ENCODE data around the gene FBXO42.

DNA sequence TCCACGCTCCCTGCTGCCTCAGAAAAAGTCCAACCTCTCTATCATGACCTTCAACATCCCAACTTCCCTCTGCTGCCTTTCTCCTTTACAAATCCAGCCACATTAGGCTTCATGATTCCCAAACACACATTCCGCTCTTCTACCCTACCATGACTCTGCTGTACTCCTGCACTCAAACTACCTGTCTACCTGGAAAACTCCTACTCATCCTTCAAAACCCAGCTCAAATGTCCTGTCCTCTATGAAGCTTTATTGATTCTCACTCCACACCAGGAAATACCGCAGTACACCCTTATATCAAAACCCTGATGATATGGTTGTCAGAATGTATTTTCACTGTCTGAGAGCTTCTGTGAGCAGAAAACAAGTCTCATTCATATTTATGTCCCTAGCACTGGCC lies 148.7 kb downstream of the FBXO42 start:
- TF ChIP-seq, protein P1, sequence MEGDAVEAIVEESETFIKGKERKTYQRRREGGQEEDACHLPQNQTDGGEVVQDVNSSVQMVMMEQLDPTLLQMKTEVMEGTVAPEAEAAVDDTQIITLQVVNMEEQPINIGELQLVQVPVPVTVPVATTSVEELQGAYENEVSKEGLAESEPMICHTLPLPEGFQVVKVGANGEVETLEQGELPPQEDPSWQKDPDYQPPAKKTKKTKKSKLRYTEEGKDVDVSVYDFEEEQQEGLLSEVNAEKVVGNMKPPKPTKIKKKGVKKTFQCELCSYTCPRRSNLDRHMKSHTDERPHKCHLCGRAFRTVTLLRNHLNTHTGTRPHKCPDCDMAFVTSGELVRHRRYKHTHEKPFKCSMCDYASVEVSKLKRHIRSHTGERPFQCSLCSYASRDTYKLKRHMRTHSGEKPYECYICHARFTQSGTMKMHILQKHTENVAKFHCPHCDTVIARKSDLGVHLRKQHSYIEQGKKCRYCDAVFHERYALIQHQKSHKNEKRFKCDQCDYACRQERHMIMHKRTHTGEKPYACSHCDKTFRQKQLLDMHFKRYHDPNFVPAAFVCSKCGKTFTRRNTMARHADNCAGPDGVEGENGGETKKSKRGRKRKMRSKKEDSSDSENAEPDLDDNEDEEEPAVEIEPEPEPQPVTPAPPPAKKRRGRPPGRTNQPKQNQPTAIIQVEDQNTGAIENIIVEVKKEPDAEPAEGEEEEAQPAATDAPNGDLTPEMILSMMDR (IDR thresholded peaks at IDR 0.05) = no peak
- TF ChIP-seq POLR2A (IDR thresholded peaks at IDR 0.05; ENCODE audit: low read depth) (no peak), POLR2AphosphoS5 (IDR thresholded peaks at IDR 0.05) (no peak)

Data from esophagus muscularis mucosa (tissue), 3 donors.